B cell (primary cell): ENCODE data around the gene CASKIN1. TPM values are rescaled to one million over a fixed set of nuclear protein-coding genes. Genes with fewer than 3 reads are reported as not detected.

Source experiments
- ATAC-seq: fragments of 200-7000 bp; cut with Tn5 transposase; one replicate; pipeline ENCODE4 v1.10.0; 2021; ENCODE audit warnings: low read depth, mild to moderate bottlenecking, moderate number of reproducible peaks, moderate library complexity
- CTCF ChIA-PET: fragments of 350-600 bp; sonication (Branson Sonifier 250); formaldehyde crosslinking; loops from one replicate; lab custom pipeline; 2021; ENCODE audit warnings: antibody characterized with exemption, inconsistent platforms; lab: Charles Lee
- POLR2A ChIA-PET: fragments of 350-600 bp; sonication (Branson Sonifier 250); formaldehyde crosslinking; loops from one replicate; lab custom pipeline; 2021; ENCODE audit warnings: antibody characterized with exemption; lab: Charles Lee
- DNase-seq: peaks from one replicate; pipeline ENCODE4 v3.0.0; 2013
- H2AFZ ChIP-seq: 2 replicates; pipeline ENCODE4 v1.6.1; 2012; ENCODE audit warnings: mild to moderate bottlenecking, low read depth, low read length; ENCODE audit not compliant: insufficient read depth, poor library complexity, severe bottlenecking
- H3K27ac ChIP-seq, 2 donors: 1 replicate in 1 of 2; 2 replicates in 1 of 2; pipeline ENCODE4 v1.5.1; 2012 to 2013; ENCODE audit warnings: low read length in 2 of 2, mild to moderate bottlenecking in 2 of 2, moderate library complexity in 1 of 2
- H3K27me3 ChIP-seq, 4 experiments: fragments of 200-600 bp in 1 of 4; sonication (generic) in 1 of 4; replicated peaks in 1 of 4; 1 replicate in 2 of 4; 2 replicates in 2 of 4; pipeline versions ENCODE4 v1.6.1 to v1.7.0; 2013 to 2016; ENCODE audit warnings: low read length in 3 of 4, mild to moderate bottlenecking in 2 of 4, mixed read lengths in 1 of 4, moderate library complexity in 1 of 4; ENCODE audit not compliant: insufficient read depth in 4 of 4, control insufficient read depth in 3 of 4; ENCODE audit errors: control extremely low read depth in 1 of 4
- H3K36me3 ChIP-seq, 2 experiments: replicated peaks in 1 of 2; 1 replicate in 1 of 2; 2 replicates in 1 of 2; pipeline versions ENCODE4 v1.6.1 to v1.7.1; 2013; ENCODE audit warnings: low read length in 1 of 2; ENCODE audit not compliant: insufficient read depth in 2 of 2, control insufficient read depth in 1 of 2; ENCODE audit errors: control extremely low read depth in 1 of 2, extremely low read depth in 1 of 2
- H3K4me1 ChIP-seq, 2 donors: fragments of 200-600 bp in 1 of 2; sonication (generic) in 1 of 2; 1 replicate in 1 of 2; 2 replicates in 1 of 2; pipeline versions ENCODE4 v1.5.1 to v1.6.1; 2013 to 2017; ENCODE audit warnings: low read length in 2 of 2; ENCODE audit not compliant: control insufficient read depth in 2 of 2, insufficient read depth in 2 of 2
- H3K4me2 ChIP-seq: replicated peaks from 2 replicates; pipeline ENCODE3; 2012; ENCODE audit warnings: mild to moderate bottlenecking, low read depth, low read length; ENCODE audit not compliant: poor library complexity, severe bottlenecking
- H3K4me3 ChIP-seq, 5 experiments: fragments of 200-600 bp in 1 of 5; sonication (generic) in 1 of 5; 1 replicate in 3 of 5; 2 replicates in 2 of 5; pipeline versions ENCODE4 v1.5.1 to v1.7.0; 2011 to 2016; ENCODE audit warnings: low read length in 4 of 5, mild to moderate bottlenecking in 4 of 5, low read depth in 2 of 5, control low read depth in 1 of 5, moderate library complexity in 1 of 5; ENCODE audit not compliant: insufficient read depth in 1 of 5; ENCODE audit errors: control extremely low read depth in 1 of 5, extremely low read depth in 1 of 5
- H3K79me2 ChIP-seq: fragments of 200-600 bp; sonication (generic); one replicate; pipeline ENCODE4 v1.6.0; 2016; ENCODE audit warnings: low read length; ENCODE audit not compliant: control insufficient read depth, insufficient read depth
- H3K9ac ChIP-seq: fragments of 200-600 bp; sonication (generic); 2 replicates; pipeline ENCODE4 v1.6.1; 2017; ENCODE audit warnings: mild to moderate bottlenecking, low read length, moderate library complexity
- H3K9me3 ChIP-seq, 3 donors: one replicate each; pipeline versions ENCODE4 v1.6.1 to v1.7.1; 2013; ENCODE audit warnings: low read length in 2 of 3; ENCODE audit not compliant: control insufficient read depth in 2 of 3, insufficient read depth in 1 of 3; ENCODE audit errors: control extremely low read depth in 1 of 3
- H4K20me1 ChIP-seq: 2 replicates; pipeline ENCODE4 v1.6.0; 2012; ENCODE audit warnings: mild to moderate bottlenecking, low read length; ENCODE audit not compliant: insufficient read depth, control insufficient read depth, poor library complexity, severe bottlenecking
- H3K27ac Mint-ChIP-seq: one replicate; pipeline ENCODE4 v1.8.0; 2021; ENCODE audit warnings: mixed read lengths
- H3K27me3 Mint-ChIP-seq: one replicate; pipeline ENCODE4 v1.8.0; 2021; ENCODE audit warnings: mixed read lengths
- H3K4me1 Mint-ChIP-seq: one replicate; pipeline ENCODE4 v1.8.0; 2021; ENCODE audit warnings: mixed read lengths
- H3K4me3 Mint-ChIP-seq: one replicate; pipeline ENCODE4 v1.8.0; 2021; ENCODE audit warnings: mixed read lengths
- H3K9me3 Mint-ChIP-seq: one replicate; pipeline ENCODE4 v1.8.0; 2022; ENCODE audit warnings: mixed read lengths; ENCODE audit not compliant: insufficient read depth
- CTCF ChIP-seq: fragments of 200-600 bp; IDR thresholded peaks from one replicate; pipeline ENCODE4 v1.8.0; 2022; ENCODE audit warnings: antibody characterized with exemption, mild to moderate bottlenecking
- EZH2 ChIP-seq: IDR thresholded peaks from 2 replicates; pipeline ENCODE4 v1.6.1; 2012; ENCODE audit warnings: borderline replicate concordance, low read depth, mild to moderate bottlenecking, moderate library complexity, low read length; ENCODE audit not compliant: insufficient read depth, poor library complexity, severe bottlenecking
- WGBS: methylation state at CpG from one replicate; pipeline ENCODE4 v1.1.5; 2013; ENCODE audit warnings: missing lambda C conversion rate; ENCODE audit not compliant: insufficient coverage; 5-methylcytosine and 5-hydroxymethylcytosine counted together
- intact Hi-C: fragments of 100-400 bp; cut with micrococcal nuclease; formaldehyde crosslinking; loops from one replicate; pipeline ENCODE4 v1.10.0; 2022
- polyA plus RNA-seq: library from polyadenylated mRNA; depleted of rRNA; stranded (reverse); fragments of >200 nt; gene quantifications from 2 replicates; pipeline ENCODE4 v1.2.3, GENCODE V29; 2012
- total RNA-seq, 2 donors: library from RNA; stranded (reverse); fragments of 120-200 nt in 1 of 2; gene quantifications; 1 replicate in 1 of 2; 2 replicates in 1 of 2; pipeline versions ENCODE4 v1.2.3 to v1.2.4, GENCODE V29; 2013 to 2022

The CASKIN1 gene
- total and polyA plus RNA-seq, 2 donors (not counting 1 experiment from before 2014, with no cell fraction given), result 0.01 TPM; not detected in 1

- DNase-seq, result no peak
- no peaks in the 10 kb centered on the region for H3K27me3 Mint-ChIP-seq
- ChIA-PET POLR2A (no interaction called here), CTCF (no interaction called here)
- WGBS, result 92% methylated on average over 41 of the region's 46 CpGs
- H2AFZ ChIP-seq, result no peak overlapping the region
- no peaks in the 10 kb centered on the region for H3K4me1 ChIP-seq
- H3K27ac ChIP-seq, result no peak overlapping the region
- no peak overlapping the region for H3K9ac ChIP-seq
- H3K9me3 ChIP-seq, result no peaks in the 10 kb centered on the region
- ATAC-seq, result no peak
- no peak overlapping the region for H3K4me3 Mint-ChIP-seq
- H3K79me2 ChIP-seq, result no peaks in the 10 kb centered on the region
- H3K27ac Mint-ChIP-seq, result no peak overlapping the region
- intact Hi-C loops, result no loop called here
- no peaks in the 10 kb centered on the region for H4K20me1 ChIP-seq
- H3K9me3 Mint-ChIP-seq, result no peaks in the 10 kb centered on the region
- no peak overlapping the region for H3K4me3 ChIP-seq
- H3K36me3 ChIP-seq, result peaks cover 0 to 7% of the 10 kb centered on the region in 2 experiments
- TF ChIP-seq CTCF (no peak), EZH2 (no peak)
- no peak overlapping the region for H3K4me2 ChIP-seq
- H3K27me3 ChIP-seq, result no peaks in the 10 kb centered on the region
- peaks cover 7% of the 10 kb centered on the region for H3K4me1 Mint-ChIP-seq
Measured at GRCh38 chr16:2180962-2181923, 15.2 kb downstream of the CASKIN1 start.

GRCh38 chr16:2180461-2180860 lies 15.9 kb downstream of the CASKIN1 start:
- H3K36me3 ChIP-seq, result peaks cover 0 to 9% of the 10 kb centered on the region in 2 experiments
- 96% methylated on average over 43 of the region's 43 CpGs for WGBS
- ChIA-PET CTCF (no interaction called here), POLR2A (no interaction called here)
- TF ChIP-seq CTCF, result no peak
- TF ChIP-seq EZH2, result no peak
- H3K27me3 ChIP-seq, result no peaks in the 10 kb centered on the region
- H3K4me3 ChIP-seq, result no peak overlapping the region
- Mint-ChIP-seq H3K4me1 (peaks cover 7% of the 10 kb centered on the region), H3K27ac (no peak overlapping the region), H3K4me3 (no peak overlapping the region), H3K27me3 (no peaks in the 10 kb centered on the region), H3K9me3 (no peaks in the 10 kb centered on the region)
- H3K27ac ChIP-seq, result no peak overlapping the region
- no peaks in the 10 kb centered on the region for H3K4me1 ChIP-seq
- intact Hi-C loops, result no loop called here
- no peaks in the 10 kb centered on the region for H4K20me1 ChIP-seq
- H3K4me2 ChIP-seq, result no peak overlapping the region
- H3K9me3 ChIP-seq, result no peaks in the 10 kb centered on the region
- no peak overlapping the region for H2AFZ ChIP-seq
- H3K79me2 ChIP-seq, result no peaks in the 10 kb centered on the region
- DNase-seq (no peak), ATAC-seq (no peak)
- H3K9ac ChIP-seq, result no peak overlapping the region
